ENCODE measurements around the gene CSRNP3.

The CSRNP3 gene

DNA sequence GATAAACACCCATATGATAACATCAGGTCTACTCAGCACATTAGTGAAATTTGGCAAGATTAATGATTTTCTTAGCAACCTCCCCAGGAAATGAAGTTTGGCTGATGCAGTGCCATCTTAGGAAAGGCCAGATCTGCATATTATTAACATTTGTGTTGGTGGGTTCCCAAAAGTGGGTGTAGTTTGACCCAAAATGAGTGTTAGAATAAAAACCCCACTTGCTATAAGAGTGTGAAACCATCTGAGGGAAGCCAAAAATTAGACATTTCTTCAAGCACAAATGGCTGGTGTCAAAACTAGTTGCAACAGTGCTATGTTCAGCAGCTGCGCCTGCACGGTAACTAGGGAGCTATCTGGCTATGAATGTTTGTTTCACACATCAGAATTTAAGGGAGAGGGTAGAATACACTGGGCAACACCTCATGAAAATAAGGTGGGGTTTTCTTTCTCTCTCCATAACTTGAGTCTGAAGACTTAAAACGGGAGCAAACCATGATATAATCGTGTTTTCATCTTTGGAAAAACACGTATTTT, 15.9 kb upstream of the CSRNP3 start:
- Histone ChIP-seq H3K27me3 (replicated peaks; ENCODE audit: control insufficient read depth, insufficient read depth, low read length) (no peaks in the 10 kb centered on the region), H3K4me3 (replicated peaks; ENCODE audit: low read depth, low read length) (no peak overlapping the region), H3K36me3 (ENCODE audit: control insufficient read depth, insufficient read depth, low read length) (no peaks in the 10 kb centered on the region)
- DNase-seq (ENCODE audit: extremely low read depth, insufficient read length), result no peak
- TF ChIP-seq, protein P1, sequence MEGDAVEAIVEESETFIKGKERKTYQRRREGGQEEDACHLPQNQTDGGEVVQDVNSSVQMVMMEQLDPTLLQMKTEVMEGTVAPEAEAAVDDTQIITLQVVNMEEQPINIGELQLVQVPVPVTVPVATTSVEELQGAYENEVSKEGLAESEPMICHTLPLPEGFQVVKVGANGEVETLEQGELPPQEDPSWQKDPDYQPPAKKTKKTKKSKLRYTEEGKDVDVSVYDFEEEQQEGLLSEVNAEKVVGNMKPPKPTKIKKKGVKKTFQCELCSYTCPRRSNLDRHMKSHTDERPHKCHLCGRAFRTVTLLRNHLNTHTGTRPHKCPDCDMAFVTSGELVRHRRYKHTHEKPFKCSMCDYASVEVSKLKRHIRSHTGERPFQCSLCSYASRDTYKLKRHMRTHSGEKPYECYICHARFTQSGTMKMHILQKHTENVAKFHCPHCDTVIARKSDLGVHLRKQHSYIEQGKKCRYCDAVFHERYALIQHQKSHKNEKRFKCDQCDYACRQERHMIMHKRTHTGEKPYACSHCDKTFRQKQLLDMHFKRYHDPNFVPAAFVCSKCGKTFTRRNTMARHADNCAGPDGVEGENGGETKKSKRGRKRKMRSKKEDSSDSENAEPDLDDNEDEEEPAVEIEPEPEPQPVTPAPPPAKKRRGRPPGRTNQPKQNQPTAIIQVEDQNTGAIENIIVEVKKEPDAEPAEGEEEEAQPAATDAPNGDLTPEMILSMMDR (IDR thresholded peaks at IDR 0.05; ENCODE audit: insufficient read depth, low read length, poor library complexity, severe bottlenecking), result no peak

DNA sequence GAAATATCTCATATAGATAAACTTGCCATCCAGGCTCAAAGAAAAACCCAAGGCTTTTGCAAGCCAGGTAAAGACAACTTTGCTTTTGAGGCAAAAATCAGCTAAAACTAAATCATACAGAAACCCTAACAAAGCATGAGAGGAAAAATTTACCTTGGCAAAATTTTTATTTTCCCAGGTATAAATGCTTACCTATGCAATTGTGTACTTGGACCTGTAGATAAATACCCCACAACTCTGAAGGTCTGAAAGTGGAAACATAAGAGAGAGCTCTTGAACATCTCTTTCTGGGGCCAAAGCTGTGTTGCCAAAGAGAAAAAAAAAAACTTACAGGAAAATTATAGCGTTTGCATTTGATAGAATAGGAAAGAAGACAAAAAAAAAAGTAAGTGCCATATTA, 14.6 kb upstream of the CSRNP3 start:
- Histone ChIP-seq H3K27me3 (replicated peaks; ENCODE audit: control insufficient read depth, insufficient read depth, low read length) (no peaks in the 10 kb centered on the region), H3K4me3 (replicated peaks; ENCODE audit: low read depth, low read length) (no peak overlapping the region), H3K36me3 (ENCODE audit: control insufficient read depth, insufficient read depth, low read length) (no peaks in the 10 kb centered on the region)
- TF ChIP-seq, protein P1 (IDR thresholded peaks at IDR 0.05; ENCODE audit: insufficient read depth, low read length, poor library complexity, severe bottlenecking), result no peak
- no peak for DNase-seq (ENCODE audit: extremely low read depth, insufficient read length)

DNA sequence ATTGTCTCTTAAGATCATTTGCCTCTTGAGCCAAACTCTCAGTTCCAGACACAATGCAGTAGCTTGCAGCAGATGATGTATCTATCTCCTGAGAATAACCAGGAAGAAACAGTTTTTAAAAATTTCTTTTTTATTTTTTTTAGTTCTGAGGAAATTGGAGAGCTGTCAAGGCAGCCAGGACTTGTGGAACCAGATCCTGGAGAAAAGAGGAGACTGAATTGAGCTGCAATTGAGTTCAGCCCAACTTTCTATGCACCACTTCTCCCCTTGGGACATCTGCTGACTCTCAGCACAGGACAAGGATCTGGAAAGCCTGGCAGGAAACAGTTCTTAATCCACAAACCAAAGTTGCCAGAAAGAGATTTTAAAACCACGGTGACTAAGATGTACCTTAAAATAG, 13.5 kb upstream of the CSRNP3 start:
- TF ChIP-seq, protein P1 (IDR thresholded peaks at IDR 0.05; ENCODE audit: insufficient read depth, low read length, poor library complexity, severe bottlenecking), result no peak
- Histone ChIP-seq H3K36me3 (ENCODE audit: control insufficient read depth, insufficient read depth, low read length) (no peaks in the 10 kb centered on the region), H3K4me3 (replicated peaks; ENCODE audit: low read depth, low read length) (no peak overlapping the region), H3K27me3 (replicated peaks; ENCODE audit: control insufficient read depth, insufficient read depth, low read length) (no peaks in the 10 kb centered on the region)
- no peak for DNase-seq (ENCODE audit: extremely low read depth, insufficient read length)

DNA sequence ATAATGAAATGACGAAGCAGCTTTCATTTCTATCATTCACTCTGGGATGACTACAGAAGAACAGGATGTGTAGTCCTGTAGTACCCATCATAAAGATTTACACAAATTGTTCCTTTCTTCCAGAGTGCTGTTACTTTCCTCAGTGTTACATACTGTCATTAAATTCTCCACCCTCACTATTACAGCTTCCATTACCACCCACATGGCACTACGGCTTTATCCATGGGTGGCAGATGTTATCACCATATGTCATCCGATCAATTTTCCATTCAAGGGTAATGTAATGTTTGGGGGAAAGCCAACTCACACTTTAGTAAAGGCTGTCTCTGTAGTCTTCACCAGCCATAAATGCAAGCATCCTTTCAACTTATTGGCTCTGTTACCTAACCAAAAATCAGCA, 7.1 kb upstream of the CSRNP3 start:
- DNase-seq (ENCODE audit: extremely low read depth, insufficient read length), result no peak
- TF ChIP-seq, protein P1 (IDR thresholded peaks at IDR 0.05; ENCODE audit: insufficient read depth, low read length, poor library complexity, severe bottlenecking), result no peak

DNA sequence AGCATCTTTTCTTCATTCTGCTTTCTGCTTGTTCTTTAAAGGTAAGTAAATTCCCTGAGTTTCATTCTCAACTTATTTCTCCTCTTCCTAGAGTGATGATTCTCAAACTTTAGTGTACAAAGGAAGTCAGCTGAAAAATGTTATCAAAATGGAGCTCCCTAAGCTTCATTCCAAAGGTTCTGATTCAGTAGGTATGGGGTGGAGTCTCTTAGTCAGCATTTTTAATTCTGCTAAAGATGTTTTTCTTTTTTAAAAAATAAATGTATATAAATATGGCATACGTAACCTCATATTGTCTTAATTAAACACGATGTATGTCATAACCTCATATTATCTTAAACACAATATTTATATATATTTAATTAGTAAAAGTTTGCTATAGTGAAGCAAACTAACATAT, 3.1 kb upstream of the CSRNP3 start:
- no peaks in the 10 kb centered on the region for H3K36me3 ChIP-seq (ENCODE audit: control insufficient read depth, insufficient read depth, low read length)
- DNase-seq (ENCODE audit: extremely low read depth, insufficient read length), result no peak
- TF ChIP-seq, protein P1 (IDR thresholded peaks at IDR 0.05; ENCODE audit: insufficient read depth, low read length, poor library complexity, severe bottlenecking), result no peak
- no peaks in the 10 kb centered on the region for H3K27me3 ChIP-seq (replicated peaks; ENCODE audit: control insufficient read depth, insufficient read depth, low read length)
- no peak overlapping the region for H3K4me3 ChIP-seq (replicated peaks; ENCODE audit: low read depth, low read length)

More for the DNA sequence above, 7.1 kb upstream of the CSRNP3 start:
- Histone ChIP-seq H3K27me3 (replicated peaks; ENCODE audit: control insufficient read depth, insufficient read depth, low read length) (no peaks in the 10 kb centered on the region), H3K4me3 (replicated peaks; ENCODE audit: low read depth, low read length) (no peak overlapping the region), H3K36me3 (ENCODE audit: control insufficient read depth, insufficient read depth, low read length) (no peaks in the 10 kb centered on the region)

DNA sequence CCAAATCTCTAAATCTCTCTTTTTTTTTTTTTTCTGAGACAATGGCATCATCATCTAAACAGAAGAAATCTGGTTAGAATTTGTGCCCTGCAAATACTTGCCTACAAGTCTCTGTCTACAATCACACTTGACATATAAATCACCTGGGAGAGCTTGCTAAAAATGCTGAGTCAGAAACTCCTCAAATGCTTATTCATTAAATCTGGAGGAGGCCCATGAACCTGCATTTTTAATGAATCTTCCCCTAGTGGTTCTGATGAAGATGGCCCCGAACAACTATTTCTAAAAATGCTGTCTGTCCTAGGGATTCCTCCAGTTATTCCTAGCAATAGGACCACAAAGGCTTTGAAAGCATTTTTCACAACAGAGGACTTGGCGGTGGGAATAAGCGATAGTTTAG, 1.6 kb upstream of the CSRNP3 start:
- no peak overlapping the region for H3K4me3 ChIP-seq (replicated peaks; ENCODE audit: low read depth, low read length)
- H3K36me3 ChIP-seq (ENCODE audit: control insufficient read depth, insufficient read depth, low read length), result no peaks in the 10 kb centered on the region
- no peak for DNase-seq (ENCODE audit: extremely low read depth, insufficient read length)
- TF ChIP-seq, protein P1 (IDR thresholded peaks at IDR 0.05; ENCODE audit: insufficient read depth, low read length, poor library complexity, severe bottlenecking), result no peak
- H3K27me3 ChIP-seq (replicated peaks; ENCODE audit: control insufficient read depth, insufficient read depth, low read length), result no peaks in the 10 kb centered on the region
